HL-60/S4 treated with phorbol 12-myristate 13-acetate at 8.2 ng/mL for 4 days and 3 days (cell line): ENCODE results near the gene PUM2.
"Not testable (repeated sequence)": the region's sequence is repeated elsewhere in the genome, so short reads cannot be mapped to it uniquely, and the experiment has no call there.

ENCODE experiments used
- in situ Hi-C: fragments of 300-500 bp; cut with MboI; formaldehyde crosslinking; loops from 2 replicates; pipeline ENCODE4 v1.15.0; 2022; ENCODE audit warnings: low sequenced_read_pairs

The PUM2 gene

GRCh38 chr2:20240291-20240690 lies 110.4 kb downstream of the PUM2 start:
- in situ Hi-C loops: not testable (repeated sequence)

DNA sequence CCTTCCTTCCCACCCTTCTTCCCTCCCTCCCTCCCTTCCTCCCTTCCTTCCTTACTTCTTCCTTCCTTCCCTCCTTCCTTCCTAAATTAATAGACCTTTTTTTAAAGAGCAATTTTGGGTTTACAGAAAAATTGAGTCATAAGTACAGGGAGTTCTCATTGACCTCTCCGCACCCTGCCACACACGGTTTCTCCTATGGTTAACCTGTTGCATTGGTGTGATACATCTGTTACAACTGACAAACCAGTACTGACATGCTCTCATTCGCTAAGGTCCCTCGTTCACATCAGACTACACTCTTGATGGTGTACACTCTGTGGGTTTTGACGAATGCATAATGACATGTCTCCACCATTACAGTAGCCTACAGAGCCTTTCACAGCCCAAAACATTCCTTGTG lies 114.1 kb downstream of the PUM2 start:
- in situ Hi-C loops: no loop called here

DNA sequence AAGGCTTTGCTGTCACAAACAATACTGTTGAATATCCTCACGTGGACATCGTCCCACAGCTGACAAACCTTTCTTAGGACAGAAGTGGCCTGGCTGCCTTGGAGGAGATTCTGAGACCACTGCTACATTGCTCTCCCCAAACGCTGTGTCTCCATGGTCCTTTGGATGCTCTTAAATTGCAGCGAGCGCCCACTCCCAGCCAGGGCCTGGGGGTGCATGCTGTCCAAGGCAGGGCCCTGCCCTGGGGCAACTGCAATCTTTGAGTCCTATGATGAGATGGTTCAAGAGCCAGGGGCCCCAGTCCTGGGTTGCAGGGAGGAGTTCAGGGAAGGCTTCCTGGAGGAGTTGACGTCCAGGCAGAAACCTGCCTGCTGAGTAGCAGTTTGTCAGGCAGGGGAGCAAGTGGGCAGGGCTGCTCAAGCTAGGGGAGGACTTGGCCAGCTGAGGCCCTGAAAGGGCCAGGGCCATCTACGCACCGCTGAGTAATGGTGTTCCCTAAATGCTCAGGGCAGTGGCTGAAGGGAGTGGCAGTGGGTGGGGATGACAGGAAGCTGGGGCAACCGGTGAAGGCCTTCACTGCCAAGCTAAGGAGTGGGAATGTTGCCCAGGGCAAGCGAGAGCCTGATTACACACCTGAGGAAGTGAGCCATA lies 114.9 kb downstream of the PUM2 start:
- in situ Hi-C loops: no loop called here

DNA sequence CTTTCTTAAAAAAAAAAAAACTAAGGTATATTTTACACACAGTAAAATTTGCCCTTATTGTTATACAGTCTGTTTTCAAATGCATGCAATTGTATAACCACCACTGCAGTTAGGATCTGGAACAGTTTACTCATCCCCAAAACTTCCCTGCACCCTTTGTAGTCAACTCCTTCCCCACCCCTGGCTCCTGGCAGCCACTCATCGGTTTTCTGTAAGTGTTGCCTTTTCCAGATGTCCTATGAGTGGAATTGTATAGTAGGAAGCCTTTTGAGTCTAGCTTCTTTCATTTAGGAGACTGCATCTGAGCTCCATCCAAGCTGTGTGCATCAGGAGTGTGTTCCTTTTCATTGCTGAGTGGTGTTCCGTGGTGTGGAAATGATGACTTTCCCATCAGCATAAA lies 116.0 kb downstream of the PUM2 start:
- in situ Hi-C loops: not testable (repeated sequence)

DNA sequence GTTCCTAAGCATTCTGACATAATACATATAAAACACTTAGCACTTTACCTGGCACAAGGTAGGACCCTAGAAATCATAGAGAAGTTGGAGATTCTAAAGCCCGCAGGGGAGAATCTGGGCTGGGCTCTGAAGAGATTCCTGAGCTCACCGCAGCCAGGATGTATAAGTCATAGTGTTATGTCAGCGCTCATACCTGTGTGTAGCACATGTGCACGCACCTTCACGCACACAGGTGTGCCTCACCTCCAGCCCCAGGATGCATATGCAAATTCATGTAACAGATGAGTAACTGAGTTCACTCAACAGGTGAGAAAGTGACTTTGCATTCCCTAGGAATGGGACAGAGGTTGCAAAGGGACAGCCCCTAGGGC lies 117.8 kb downstream of the PUM2 start:
- in situ Hi-C loops: no loop called here

DNA sequence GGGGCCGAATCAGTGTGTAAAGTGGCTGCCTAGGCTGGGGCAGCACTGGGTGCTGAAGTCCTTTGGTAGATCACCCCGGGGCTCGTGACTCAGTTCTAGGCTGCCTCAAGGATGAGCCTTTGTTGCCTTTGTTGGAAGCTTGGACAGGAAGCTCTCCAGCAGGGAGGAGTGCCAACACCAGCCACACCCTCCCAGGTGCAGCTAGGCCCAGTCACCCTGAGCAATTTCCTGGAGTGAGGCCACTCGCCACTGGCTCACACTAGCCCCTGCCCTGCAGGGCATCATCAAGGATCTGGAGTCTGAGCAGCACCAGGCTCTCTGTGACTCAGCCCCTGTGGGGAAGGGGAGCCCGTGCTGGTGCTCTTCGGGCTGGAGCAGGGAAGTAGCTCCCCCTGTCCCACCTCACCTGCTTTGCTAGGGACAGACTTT lies 119.0 kb downstream of the PUM2 start:
- in situ Hi-C loops: no loop called here

DNA sequence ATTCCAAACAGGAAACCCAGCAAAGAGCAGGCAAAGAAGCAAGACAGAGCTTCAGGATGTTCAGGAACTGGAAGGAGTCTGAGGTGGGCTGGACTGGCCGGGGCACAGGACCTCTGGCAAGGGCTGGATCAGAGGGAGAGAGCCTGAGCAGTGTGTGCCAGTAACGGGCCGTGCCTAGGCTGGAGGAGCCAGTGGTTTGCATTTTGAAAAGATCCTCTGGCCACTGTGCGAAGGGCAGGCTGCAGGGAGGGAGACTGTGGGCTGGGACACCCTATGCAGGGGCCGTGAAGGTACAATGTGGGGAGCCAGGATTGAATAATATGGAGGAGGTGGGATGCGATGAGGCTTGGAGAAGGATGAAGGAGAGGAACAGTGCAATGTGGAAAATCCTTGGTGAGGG lies 119.5 kb downstream of the PUM2 start:
- in situ Hi-C loops: no loop called here

DNA sequence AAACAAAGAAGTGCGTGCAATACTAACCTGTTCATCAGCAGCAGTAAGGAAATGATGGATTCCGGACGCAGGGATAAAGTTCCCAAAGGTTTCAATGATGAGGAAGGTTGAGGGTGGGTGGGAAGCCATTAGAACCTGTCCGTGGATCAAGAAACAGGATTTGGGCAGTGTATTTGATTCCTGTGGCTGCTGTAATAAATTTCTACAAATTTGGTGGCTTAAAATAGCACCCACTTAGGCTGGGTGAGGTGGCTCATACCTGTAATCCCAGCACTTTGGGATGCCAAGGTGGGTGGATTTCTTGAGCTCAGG lies 120.6 kb downstream of the PUM2 start:
- in situ Hi-C loops: no loop called here

- in situ Hi-C loops: no loop called here
These were observed 121.1 kb downstream of the PUM2 start for GRCh38 chr2:20229322-20230113.

DNA sequence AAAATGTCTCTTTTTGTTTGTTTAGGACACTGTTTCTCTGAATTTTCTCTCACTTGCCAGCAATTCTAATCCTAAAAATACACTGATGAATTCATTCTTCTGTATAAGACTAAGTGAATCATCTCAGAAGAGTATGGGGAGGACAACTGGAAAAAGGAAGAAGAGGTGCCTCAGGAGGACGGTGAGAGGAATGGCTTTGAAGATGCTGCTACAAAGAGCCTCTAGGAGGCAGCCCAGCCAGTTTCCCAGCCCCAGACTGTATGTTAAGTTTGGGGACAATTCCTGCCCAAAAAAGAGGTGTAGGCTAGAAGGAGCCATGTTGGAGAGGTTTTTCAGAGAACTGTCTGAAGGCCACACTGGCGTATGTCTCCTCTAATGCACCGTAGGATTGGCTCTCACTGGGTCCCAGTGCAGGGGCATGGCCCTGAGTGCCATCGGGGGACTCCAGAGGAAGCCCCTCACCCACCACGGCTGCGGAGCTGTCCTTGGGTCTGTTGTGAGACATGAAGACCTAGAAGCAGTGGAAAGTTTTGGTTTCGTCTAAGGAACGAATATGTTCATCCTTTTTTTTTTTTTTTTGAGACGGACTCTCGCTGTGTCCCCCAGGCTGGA lies 122.6 kb downstream of the PUM2 start:
- in situ Hi-C loops: no loop called here

DNA sequence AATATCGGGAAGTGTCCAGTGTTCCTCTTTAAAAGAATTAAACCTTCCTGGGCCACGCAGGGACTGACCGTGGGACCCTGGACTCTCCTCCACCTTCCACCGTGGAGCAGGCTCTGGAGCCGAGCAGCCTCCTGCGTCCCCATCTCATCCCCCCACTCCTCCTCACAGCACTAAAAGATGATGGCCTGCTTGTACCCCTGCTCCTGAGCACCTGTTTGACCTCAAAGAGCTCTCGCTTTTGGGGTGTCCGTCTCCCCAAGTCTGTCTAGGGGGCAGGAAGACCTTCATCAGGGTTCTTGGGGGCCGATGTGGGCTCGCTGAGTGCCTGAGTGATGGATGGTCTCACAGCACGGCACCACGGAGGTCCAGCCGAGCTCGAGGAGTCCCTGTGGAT lies 124.5 kb downstream of the PUM2 start:
- in situ Hi-C loops: no loop called here

DNA sequence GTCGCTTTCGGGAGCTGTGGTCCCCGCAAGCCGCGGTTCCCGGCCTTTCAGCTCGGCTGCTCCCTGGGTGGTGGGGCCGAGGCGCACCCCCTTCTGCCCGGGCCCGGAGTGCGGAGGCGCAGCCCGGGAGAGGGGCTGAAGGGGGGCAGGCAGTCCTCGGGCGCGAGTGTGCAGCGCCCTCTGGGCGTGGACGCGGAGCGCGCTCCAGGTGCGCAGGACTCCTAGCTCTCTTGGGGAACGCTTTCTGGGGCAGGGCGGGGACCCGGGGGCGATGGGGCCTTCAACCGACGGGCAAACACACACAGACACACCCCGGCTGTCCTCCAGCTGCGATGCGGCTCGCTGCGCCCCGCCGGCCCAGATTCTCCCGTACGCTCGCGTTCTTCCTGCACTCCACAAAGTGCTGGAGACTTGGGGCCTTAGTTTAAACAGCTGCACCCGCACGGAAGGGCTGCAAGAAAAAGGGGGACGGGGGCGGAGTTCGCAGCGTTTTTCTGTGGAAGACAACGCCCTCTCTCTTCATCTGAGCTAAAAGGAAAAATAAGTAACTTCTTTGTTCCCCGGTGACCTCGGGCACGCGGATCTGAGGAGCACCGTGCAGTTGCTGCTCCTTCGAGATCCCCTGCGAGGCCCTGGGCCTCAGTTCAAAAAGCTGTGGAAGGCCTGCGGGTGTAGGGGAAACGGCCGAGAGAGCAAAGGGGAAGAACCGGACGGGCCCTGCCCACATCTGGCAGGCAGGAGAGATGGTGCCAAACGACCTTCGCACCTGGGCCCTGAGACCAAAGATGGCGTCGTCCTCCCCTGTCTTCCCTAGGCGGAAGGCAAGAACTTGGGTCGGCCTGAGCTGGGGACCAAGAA lies 125.1 kb downstream of the PUM2 start:
- in situ Hi-C loops: no loop called here

- in situ Hi-C loops: no loop called here
These were observed 125.8 kb downstream of the PUM2 start, which contains the start of gene SDC1 for GRCh38 chr2:20224716-20225293. TSS of gene SDC1 (minus strand) at chr2:20225130. CDS start at chr2:20224867, 263 bp downstream.

- in situ Hi-C loops: no loop called here
These were observed 126.4 kb downstream of the PUM2 start for GRCh38 chr2:20224164-20224715.

DNA sequence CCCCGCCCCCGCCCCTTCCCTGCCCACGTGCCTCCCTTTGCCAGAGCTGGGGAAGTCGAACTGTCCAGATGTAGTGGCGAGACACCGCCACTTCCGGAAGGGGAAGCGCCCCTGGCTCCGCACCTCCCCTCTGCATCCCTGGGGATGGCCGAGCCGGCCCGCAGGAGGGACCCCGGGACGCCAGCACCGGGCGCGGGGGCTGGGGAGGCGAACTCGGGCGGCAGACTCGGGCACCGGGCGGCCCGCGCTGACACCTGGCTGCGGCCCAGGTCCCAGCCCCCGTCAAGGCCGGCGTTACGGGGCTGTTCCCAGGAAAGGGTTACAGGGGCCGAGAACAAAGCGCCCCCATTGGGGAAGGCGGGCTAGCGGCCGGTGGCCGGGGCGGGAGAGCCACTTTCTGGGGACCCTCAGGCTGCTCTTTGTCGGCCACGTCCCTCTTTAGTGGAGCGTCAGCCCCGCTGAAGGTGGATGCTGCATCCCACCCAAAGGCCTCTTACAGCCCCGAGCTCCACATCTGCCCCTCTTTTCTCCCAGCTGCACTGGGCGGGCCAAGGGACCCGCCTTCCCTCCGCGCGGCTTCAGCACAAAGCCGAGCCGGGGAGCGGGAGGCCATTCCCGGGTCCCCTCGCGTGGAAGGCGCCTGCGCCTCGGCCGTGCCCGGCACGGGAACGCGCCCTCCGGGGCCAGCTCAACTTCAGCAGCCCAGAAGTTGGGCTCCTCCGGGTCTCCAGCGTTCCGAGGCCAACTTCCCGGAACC lies 127.1 kb downstream of the PUM2 start:
- in situ Hi-C loops: no loop called here

DNA sequence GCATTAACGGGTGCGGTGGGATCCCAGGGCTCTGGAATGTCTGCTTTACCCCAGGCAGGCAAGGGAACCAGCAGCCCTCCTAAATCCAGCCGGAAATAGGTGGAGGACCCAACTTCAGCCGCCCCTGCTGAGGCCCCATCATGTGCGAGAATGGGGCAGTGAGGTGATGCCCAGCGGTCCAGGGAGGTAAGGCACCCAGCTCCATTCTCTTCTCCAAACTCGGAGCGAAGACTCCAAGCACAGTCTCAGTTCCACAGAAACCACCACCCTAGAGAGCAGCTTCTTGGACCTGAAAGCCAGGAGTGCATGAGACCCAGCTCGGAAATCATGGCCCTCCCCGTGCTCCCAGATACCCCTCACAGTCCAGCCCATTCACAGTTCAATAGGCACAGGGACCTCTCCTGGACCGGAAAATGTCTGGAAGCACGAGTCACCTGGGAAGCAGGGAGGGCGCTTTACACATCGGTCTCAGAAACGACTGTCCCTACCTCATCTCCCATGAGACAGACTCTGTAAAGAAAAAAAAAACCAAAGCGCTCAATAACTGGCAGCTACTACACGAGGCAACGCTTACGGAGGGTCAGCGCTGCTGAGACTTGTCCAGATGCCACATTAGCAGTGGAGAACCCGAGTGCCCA lies 127.8 kb downstream of the PUM2 start:
- in situ Hi-C loops: no loop called here

- in situ Hi-C loops: no loop called here
These were observed 128.5 kb downstream of the PUM2 start for GRCh38 chr2:20222014-20222768.

- in situ Hi-C loops: no loop called here
These were observed 129.1 kb downstream of the PUM2 start for GRCh38 chr2:20221555-20221973.
